ENCODE measurements around the gene TRIM67.

GRCh38 chr1:231165371-231165770 lies 3.5 kb downstream of the TRIM67 start:
- TF ChIP-seq HOXA7 (CRISPR knock-in tag; IDR thresholded peaks at IDR 0.05): no peak
- no peak for TF ChIP-seq RFX5 (IDR thresholded peaks at IDR 0.05)
- TF ChIP-seq EP300 (IDR thresholded peaks at IDR 0.05): no peak
- TF ChIP-seq CTCF (IDR thresholded peaks at IDR 0.05): no peak
- no peak for TF ChIP-seq REST (IDR thresholded peaks at IDR 0.05)
- no peak for TF ChIP-seq SREBF2 (IDR thresholded peaks at IDR 0.05)
- TF ChIP-seq JUN (IDR thresholded peaks at IDR 0.05): no peak
- TF ChIP-seq GATA3 (IDR thresholded peaks at IDR 0.05; ENCODE audit: borderline replicate concordance): no peak
- TF ChIP-seq E2F6 (IDR thresholded peaks at IDR 0.05; ENCODE audit: borderline replicate concordance, low read depth): no peak
- no peak for TF ChIP-seq HMGXB4 (CRISPR knock-in tag; IDR thresholded peaks at IDR 0.05; ENCODE audit: borderline replicate concordance)
- no peak for TF ChIP-seq SMC3 (IDR thresholded peaks at IDR 0.05)
- TF ChIP-seq POLR2AphosphoS2 (conservative IDR thresholded peaks at IDR 0.05; ENCODE audit: low read length): no peak
- TF ChIP-seq CHD2 (IDR thresholded peaks at IDR 0.05; ENCODE audit: low read length, partially characterized antibody): no peak

All from A549 (cell line).